Measurements from ENCODE around the gene ACTL8.

- TF ChIP-seq CTCF (IDR thresholded peaks at IDR 0.05) (no peak), POLR2A (IDR thresholded peaks at IDR 0.05) (no peak)
Observed at GRCh38 chr1:17745479-17745955, 9.6 kb upstream of the ACTL8 start.

Data from heart left ventricle (tissue), 13 donors.